Raji (cell line): ENCODE measurements around the gene USP36.

ENCODE experiments used
- POLR2A ChIP-seq: IDR thresholded peaks from 2 replicates; pipeline ENCODE4 v1.6.1; 2011; ENCODE audit warnings: low read depth, low read length, control low read depth; ENCODE audit not compliant: insufficient read depth

USP36 gene

GRCh38 chr17:78753316-78754250, 87.0 kb downstream of the USP36 start:
- no peak for TF ChIP-seq POLR2A

- no peak for TF ChIP-seq POLR2A
These were observed 89.0 kb downstream of the USP36 start for GRCh38 chr17:78751447-78752161.

GRCh38 chr17:78748730-78749317, 91.8 kb downstream of the USP36 start:
- TF ChIP-seq POLR2A, result no peak

GRCh38 chr17:78748048-78748729, 92.4 kb downstream of the USP36 start:
- TF ChIP-seq POLR2A, result no peak

- no peak for TF ChIP-seq POLR2A
These were observed 93.1 kb downstream of the USP36 start for GRCh38 chr17:78747488-78747887.

GRCh38 chr17:78746949-78747269, 93.7 kb downstream of the USP36 start:
- TF ChIP-seq POLR2A, result no peak

- TF ChIP-seq POLR2A, result no peak
These were observed 94.2 kb downstream of the USP36 start for GRCh38 chr17:78746263-78746948.
